Stimulated activated CD8-positive, alpha-beta memory T cell treated with anti-CD3 and anti-CD28 coated beads, Interleukin-4, amount 100 ng/mL, for 1 hour (primary cell): Measurements from ENCODE around the gene MYL6.
"Not testable (repeated sequence)": the region's sequence is repeated elsewhere in the genome, so short reads cannot be mapped to it uniquely, and the experiment has no call there.

ENCODE experiments used
- DNase-seq, 2 donors: peaks; one replicate each; pipeline ENCODE4 v3.0.0-alpha.2; 2020; ENCODE audit warnings: low read depth in 2 of 2, low spot score in 1 of 2

Gene MYL6

GRCh38 chr12:56156464-56157200, 1.5 kb upstream of the MYL6 start:
- not testable (repeated sequence) for DNase-seq

GRCh38 chr12:56157201-56158028, 744 bp upstream of the MYL6 start:
- DNase-seq: peak in 1 of 2 donors; percentile 10

- no peak for DNase-seq
Measured at GRCh38 chr12:56158926-56159461, 835 bp downstream of the MYL6 start.

GRCh38 chr12:56159482-56160192, 1.5 kb downstream of the MYL6 start:
- no peak for DNase-seq

- no peak for DNase-seq
Measured at GRCh38 chr12:56160193-56160763, 2.1 kb downstream of the MYL6 start.

GRCh38 chr12:56160894-56161689, 2.9 kb downstream of the MYL6 start:
- no peak for DNase-seq

GRCh38 chr12:56161690-56162351, 3.7 kb downstream of the MYL6 start:
- no peak for DNase-seq

- no peak for DNase-seq
Measured at GRCh38 chr12:56162468-56163290, 4.5 kb downstream of the MYL6 start.

- DNase-seq: no peak
Measured at GRCh38 chr12:56163533-56164344, 5.6 kb downstream of the MYL6 start.

GRCh38 chr12:56164345-56164729, 6.2 kb downstream of the MYL6 start:
- no peak for DNase-seq

GRCh38 chr12:56165369-56165768, 7.2 kb downstream of the MYL6 start:
- DNase-seq: no peak

GRCh38 chr12:56169229-56169759, 11.1 kb downstream of the MYL6 start:
- DNase-seq: no peak

GRCh38 chr12:56172839-56173238, 14.7 kb downstream of the MYL6 start:
- DNase-seq: no peak

GRCh38 chr12:56178347-56178746, 20.2 kb downstream of the MYL6 start:
- DNase-seq: no peak

- DNase-seq: no peak
Measured at GRCh38 chr12:56186957-56187356, 28.8 kb downstream of the MYL6 start.

GRCh38 chr12:56188131-56188777, 30.1 kb downstream of the MYL6 start:
- DNase-seq: no peak

GRCh38 chr12:56188778-56189098, 30.6 kb downstream of the MYL6 start:
- no peak for DNase-seq
